Mammary epithelial cell (primary cell): ENCODE data around the gene MDH1.

Experiments
- CTCF ChIP-seq, 2 donors: IDR thresholded peaks in 1 of 2; conservative IDR thresholded peaks in 1 of 2; 2 replicates each; pipeline ENCODE4 v1.5.1; 2011 to 2012; ENCODE audit warnings: inconsistent platforms in 2 of 2, low read length in 2 of 2, mild to moderate bottlenecking in 2 of 2, control low read depth in 1 of 2, low read depth in 1 of 2; ENCODE audit not compliant: insufficient read depth in 1 of 2; ENCODE audit errors: extremely low read depth in 1 of 2
- EZH2 ChIP-seq: IDR thresholded peaks from 2 replicates; pipeline ENCODE4 v1.6.1; 2012; ENCODE audit warnings: low read length, inconsistent platforms, borderline replicate concordance

- TF ChIP-seq CTCF (conservative IDR thresholded peaks at IDR 0.05 in 1 of 2, IDR thresholded peaks at IDR 0.05 in 1 of 2; ENCODE audit: extremely low read depth in 1 of 2, insufficient read depth in 1 of 2, low read depth in 1 of 2, low read length in 2 of 2) (no peak), EZH2 (no peak)
Observed at GRCh38 chr2:63651861-63652651, 63.3 kb downstream of the MDH1 start.
